Right ventricle myocardium superior (tissue), 1 donor: ENCODE data around the gene P2RY12. TPM values are rescaled to one million over a fixed set of nuclear protein-coding genes. Genes with fewer than 3 reads are reported as not detected.

ENCODE experiments used
- ATAC-seq: fragments of 200-7000 bp; cut with Tn5 transposase; one replicate; pipeline ENCODE4 v1.9.1; 2020; ENCODE audit warnings: mild to moderate bottlenecking; ENCODE audit not compliant: poor library complexity
- DNase-seq: peaks from one replicate; pipeline ENCODE4 v3.0.0-alpha.2; 2020
- intact Hi-C: fragments of 100-400 bp; cut with DNase I; formaldehyde crosslinking; loops from one replicate; pipeline ENCODE4 v1.11.2; 2022
- long read RNA-seq: library from polyadenylated mRNA; unstranded; transcript quantifications from one replicate; pipeline ENCODE4 v2.0.0, GENCODE V29; 2021
- total RNA-seq: library from RNA; stranded (reverse); fragmentation: NEBNext Ultra II Directional; extraction: Animal tissue kit (Norgen Biotek cat#: 25700); gene quantifications from one replicate; pipeline ENCODE4 v1.2.1, GENCODE V29; 2021
- donor health status: DM: no; HTN: yes; CAD: no; lungs with severe emphysema.

Gene P2RY12
- total RNA-seq: 0.94 TPM
- long read RNA-seq: 0 reads

DNA sequence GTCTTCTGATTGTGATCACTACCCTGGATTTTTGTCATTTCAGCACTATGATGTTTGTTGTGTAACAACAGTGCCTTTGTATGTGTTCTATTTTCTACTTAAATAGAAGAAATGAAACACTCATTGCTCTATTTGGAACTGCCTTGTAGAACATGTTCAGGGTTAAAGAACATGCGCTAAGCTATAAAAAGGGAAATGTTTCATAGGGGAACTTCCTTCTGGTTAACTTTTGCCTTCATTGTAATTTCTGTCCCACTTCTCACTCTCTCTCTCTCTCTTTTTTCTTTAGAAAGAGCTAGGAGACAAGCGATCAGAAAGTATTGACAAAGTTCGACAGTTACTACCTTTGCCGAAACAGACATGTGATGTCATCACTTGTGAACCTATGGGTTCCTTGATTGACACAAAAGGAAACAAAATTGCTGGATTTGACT lies at the start of gene P2RY12:
Gene P2RY12 (minus strand): TSS at position 13 of the 434 bp plus-strand sequence. CDS start 45,908 bp downstream, outside the sequence.
- ATAC-seq: peak; percentile 80

DNA sequence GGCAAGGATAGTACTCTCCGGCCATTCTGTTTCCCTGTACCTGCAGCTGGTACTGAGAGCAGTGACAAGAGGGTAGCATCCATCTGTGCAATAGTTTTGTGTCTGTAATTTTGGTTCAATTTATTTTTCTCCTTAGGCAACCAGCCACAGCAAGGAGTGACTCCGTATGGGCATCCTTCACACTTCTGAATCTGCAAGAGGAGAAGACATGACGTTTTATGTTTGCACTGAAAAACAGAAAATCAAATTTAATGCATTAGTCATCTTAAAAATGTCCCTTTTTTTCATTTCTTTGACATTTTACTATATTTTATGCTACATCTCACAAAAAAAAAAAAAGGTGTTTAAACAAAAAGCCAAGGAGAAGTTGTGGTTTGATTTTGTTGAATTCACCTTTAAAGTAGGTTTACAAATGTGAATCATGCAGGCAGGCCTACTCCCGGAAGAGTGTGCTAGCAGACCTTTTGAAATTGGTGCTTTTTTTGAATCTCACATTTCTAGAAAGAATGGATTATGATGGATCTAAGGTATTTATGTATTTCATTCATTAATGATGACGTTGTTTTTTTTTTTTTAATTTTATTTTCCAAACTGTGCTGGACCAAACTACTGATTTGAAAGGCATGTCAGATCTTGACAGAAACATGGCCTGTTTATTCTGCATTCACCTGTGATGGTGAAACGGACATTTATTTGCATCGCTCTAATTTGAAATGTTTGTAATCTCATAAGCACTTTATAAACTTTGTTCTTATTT lies 48.2 kb upstream of the P2RY12 start:
- intact Hi-C loops: loop anchor here (10.0 kb wide), 1 partner anchor 482 kb away; no protein-coding TSS in a partner anchor
- ATAC-seq (no peak), DNase-seq (no peak)

More for the DNA sequence above, at the start of gene P2RY12:
- no peak for DNase-seq
- intact Hi-C loops: no loop called here

DNA sequence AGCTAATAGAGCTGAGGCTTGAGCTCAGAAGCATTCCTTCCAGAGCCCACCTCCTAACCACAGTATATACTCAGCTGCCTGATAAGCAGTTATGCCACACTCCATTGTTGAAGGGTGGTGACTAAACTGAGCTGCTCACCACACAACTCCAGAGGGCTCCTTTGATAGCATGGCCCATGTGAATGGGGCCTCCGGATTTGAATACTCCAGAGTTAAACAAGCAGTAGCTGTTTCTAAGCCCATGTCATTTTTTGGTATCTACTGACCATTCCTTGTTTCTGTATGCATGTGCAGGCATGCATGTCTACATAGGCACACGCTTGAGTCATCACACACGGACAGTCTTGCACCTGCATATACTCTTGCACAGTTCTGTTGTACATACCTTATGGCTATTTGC lies 47.4 kb upstream of the P2RY12 start:
- DNase-seq: no peak
- no peak for ATAC-seq
- intact Hi-C loops: loop anchor here (10.0 kb wide), 1 partner anchor 483 kb away; no protein-coding TSS in a partner anchor

DNA sequence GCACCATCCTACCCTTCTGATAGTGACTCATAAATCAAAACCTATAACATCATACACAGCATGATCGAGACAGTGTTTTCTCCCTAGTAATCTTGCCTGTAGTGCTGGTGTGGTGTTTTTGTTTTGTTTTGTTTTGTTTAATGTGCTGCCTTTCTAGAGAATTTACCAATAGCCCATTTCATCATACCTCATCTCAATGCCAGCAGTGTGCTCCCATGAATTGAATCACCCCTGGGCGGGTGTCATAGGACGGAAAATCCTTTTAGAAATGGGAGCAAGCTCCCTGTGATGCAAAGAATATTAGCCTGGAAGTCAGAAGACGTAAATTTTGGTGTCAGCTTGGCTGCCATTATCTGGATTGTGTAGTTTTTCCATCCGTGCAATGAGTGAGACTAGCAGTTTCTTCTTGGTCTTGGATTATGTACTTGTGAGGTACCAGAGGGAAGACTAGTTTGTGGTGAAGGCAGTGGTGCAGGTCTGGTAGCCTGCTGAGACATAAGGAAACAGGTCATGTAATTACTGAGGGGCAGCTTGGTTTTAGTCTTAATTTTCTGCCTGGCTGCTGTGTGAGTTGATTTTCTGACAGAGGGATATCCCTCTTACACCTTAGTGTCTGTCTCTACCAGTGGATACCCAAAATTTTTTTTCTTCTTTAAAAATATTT lies 46.4 kb upstream of the P2RY12 start:
- intact Hi-C loops: loop anchor here (10.0 kb wide), 1 partner anchor 484 kb away; no protein-coding TSS in a partner anchor
- DNase-seq: no peak
- no peak for ATAC-seq

DNA sequence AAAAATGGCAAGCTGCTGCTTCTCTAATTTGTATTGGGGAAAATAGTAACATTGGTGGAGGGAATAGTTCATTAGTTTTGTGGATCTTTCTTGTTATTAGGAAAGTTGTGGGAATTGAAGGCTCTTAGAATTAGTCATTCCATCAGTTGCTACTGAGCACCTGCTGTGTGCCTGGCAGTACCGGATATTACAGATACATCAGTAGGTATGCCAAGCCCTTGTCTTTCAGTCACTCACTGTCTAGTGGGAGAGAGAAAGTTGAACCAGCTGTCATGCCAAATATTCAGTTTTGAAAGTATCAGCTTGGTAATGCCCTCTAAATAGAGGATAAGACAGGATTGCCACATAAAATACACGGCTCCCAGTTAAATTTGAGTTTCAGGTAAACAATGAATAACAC lies 43.8 kb upstream of the P2RY12 start:
- intact Hi-C loops: no loop called here
- DNase-seq (no peak), ATAC-seq (no peak)

DNA sequence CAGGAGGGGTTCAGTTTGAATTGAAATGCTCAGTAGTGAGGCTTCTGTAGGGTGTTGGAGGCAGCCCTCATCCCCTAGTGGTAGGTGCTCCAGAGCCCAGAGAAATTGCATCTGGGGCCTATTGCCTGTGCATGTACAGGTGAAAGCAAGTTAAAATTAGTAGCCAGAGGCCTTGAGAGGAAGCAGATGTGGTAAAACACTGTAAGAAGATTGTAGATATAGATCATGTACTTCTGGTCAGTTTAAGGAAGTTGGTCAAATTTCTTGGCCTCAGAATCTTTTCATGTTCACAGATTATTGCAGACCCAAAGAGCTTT lies 41.7 kb upstream of the P2RY12 start:
- intact Hi-C loops: no loop called here
- no peak for ATAC-seq
- no peak for DNase-seq

DNA sequence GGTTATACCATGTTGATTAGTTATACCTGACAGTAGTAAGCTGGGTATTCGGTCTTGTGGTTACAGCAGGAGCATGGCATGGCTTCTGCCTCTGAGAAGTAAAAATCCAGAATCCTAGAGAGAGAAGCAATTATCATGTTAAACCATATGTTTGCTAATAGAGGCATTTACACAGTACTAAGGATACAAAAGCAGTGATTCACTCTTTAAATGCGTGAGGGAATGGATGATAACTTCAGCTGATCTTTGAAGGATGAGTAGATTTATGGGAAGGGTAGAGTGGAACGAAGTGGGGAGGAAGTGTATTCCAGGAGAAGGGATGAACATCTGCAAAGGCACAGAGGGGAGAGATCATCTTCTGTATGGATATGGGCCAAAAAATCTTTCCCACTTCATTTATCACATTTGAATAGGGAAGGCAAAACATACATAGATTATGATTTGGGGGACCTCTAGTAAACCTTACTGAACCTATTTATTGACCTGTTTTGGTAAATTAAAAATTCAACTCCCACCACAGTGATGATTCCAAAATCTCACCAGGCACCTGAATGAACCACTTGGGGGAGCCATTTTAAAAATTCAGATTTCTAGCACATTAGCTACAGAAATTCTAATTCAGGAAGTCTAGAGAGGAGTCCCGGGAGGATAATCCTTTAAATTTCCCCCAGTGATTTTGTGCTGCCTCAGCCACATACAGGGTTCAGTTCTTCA lies 41.2 kb upstream of the P2RY12 start:
- intact Hi-C loops: no loop called here
- no peak for DNase-seq
- no peak for ATAC-seq

DNA sequence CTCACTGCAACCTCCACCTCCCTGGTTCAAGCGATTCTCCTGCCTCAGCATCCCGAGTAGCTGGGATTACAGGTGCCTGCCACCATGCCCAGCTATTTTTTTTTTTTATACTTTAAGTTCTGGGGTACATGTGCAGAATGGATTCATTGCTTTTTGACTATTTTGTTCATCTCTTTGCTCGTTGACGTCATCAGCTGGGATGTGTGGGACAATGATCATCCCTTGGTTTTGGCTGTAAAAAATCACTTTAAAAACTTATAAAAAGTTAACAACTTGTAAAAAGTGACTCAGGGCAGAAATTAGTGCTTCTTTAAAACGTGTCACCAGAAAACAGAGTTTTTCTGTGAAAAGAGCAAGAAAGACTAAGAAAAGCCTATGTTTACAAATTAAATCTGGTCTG lies 38.5 kb upstream of the P2RY12 start:
- DNase-seq (no peak), ATAC-seq (no peak)
- intact Hi-C loops: no loop called here

DNA sequence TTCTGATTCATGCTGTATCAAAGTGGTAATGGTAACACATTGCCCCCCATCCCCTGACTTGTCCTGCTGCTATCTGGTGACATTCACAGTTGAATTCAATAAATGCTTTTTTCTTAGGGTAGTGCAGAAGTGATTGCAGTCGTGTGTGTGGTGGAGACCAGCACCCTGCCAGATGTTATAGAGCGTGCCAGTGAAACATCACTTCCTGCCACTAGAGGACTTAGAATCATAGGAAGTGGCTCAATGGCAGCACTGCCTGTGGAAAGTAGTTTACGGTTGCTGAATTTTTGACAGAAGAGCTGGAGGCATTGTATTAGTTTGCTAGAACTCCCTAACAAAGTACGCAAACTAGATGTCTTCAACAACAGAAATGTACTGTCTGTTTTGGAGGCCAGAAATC lies 37.4 kb upstream of the P2RY12 start:
- ATAC-seq: no peak

DNA sequence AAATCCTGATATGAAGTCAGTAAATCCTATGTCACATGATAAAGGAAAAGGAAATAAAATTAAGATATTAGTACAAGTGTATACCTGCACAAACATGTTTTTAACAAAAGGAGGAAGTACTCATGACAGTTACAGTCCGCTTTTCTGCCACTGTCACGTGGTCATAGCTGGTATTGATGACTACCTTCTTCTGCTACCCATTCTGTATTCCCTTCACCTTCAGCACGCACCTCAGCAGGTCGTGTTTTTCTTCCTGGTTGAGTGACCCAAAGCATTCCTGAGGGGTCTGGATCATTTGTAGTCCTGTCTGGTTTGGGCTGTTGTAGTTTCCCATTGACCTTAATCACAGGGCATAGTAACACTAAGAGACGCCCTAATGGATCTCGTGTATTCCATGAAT lies 35.3 kb upstream of the P2RY12 start:
- no peak for DNase-seq
- intact Hi-C loops: no loop called here
- ATAC-seq: no peak

More for the DNA sequence above, 37.4 kb upstream of the P2RY12 start:
- no peak for DNase-seq
- intact Hi-C loops: no loop called here

DNA sequence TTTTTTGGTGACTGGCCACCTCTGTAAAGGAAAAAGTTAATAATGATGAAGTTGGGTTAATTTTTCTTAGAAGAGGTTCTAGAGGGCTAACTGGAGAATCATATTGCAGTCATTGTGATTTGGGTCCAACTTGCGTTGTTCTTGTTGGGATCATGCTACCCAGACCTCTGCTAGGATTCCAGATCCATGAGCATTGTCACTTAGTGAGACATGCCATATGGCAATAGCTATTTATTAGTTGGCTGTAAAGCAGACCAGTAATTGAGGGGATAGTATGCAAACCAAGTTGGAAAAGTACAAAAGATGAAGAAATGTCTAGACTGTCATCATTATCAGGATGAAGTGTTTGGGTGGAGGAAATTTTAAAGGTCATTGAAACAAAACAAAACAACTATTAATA lies 30.7 kb upstream of the P2RY12 start:
- no peak for DNase-seq
- no peak for ATAC-seq
- intact Hi-C loops: no loop called here

DNA sequence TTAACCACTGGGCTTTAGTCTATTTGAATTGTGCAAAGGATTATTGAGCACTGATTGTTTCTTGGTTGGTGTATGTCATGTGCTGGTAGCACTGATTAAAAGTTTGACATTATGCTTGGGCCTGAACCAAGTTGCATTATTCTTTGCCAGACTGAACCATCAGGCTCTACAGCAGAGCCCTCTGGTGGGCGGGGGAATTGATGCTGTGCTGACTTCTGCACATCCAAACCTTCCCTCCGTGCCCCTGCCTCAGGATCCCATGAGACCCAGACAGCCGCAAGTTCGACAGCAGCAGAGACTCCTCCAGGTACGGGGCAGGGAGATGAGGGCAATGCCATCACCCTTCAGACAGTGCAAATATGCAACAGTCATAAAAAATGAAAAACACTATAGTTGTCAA lies 28.4 kb upstream of the P2RY12 start:
- no peak for DNase-seq
- no peak for ATAC-seq
- intact Hi-C loops: no loop called here

DNA sequence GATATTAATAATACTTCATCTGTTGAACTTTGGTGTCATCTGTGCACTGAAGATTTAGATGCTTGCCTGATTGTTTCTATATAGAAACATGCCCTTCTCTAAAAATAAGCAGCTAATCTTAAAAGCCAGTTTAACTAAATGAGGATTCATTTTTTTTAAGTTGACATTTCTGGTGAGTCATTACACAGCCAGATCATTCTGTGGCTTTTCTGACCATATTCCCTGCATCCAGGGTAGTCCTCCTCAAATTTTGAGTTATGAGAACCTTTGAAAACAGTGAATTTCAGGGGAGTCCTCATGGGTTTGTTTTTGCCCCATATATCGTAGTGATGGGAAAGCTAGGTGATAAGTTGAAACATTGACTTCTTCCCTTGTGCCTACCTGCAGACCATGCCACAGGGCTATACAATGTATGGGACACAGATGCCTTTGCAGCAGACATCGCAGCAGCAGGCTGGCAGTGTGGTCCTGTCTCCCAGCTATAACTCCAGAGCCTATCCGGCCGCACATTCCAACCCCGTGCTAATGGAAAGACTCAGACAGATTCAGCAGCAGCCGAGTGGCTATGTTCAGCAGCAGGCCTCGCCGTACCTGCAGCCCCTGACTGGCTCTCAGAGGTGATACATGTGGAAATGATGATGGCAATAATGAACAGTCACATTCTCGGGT lies 26.5 kb upstream of the P2RY12 start:
- no peak for DNase-seq
- ATAC-seq: no peak
- intact Hi-C loops: no loop called here

DNA sequence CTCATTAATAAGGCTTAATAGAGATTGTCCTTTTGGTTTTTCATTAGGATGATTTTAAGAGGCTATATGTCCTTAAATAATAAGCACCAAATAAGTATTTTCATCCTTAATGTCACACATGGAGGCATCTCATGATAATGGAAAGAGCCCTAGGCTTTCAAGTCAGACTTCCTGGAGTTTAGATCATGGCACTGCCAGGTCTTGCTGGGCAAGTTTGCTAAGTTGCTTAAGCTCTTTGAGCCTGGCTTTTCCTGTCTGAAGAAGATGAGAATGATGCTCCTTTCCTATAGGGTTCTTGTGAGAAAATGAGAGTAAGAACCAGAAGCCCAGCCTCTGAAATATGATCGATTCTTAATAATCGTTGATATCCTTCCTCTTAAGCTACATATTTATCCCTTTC lies 23.4 kb upstream of the P2RY12 start:
- intact Hi-C loops: no loop called here
- DNase-seq: no peak
- no peak for ATAC-seq

DNA sequence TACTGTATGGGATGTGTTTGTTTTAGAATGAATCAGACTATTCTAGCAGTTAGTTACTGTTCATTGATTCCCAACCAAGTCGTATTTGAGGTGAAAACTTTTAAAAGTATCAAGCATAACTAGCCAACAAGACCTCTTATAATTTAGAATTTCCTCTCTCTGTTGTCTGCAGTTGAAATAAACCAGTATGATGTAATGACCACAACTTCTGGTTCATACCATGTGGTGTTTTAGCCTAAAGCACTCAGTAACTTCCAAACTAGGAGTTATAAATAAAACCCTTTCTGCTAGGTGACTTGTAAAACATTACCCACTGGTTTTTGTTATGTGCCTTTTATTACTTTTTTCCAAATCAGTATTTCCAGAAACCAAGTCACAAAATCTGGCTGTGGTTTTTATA lies 19.8 kb upstream of the P2RY12 start:
- intact Hi-C loops: no loop called here
- DNase-seq (no peak), ATAC-seq (no peak)

DNA sequence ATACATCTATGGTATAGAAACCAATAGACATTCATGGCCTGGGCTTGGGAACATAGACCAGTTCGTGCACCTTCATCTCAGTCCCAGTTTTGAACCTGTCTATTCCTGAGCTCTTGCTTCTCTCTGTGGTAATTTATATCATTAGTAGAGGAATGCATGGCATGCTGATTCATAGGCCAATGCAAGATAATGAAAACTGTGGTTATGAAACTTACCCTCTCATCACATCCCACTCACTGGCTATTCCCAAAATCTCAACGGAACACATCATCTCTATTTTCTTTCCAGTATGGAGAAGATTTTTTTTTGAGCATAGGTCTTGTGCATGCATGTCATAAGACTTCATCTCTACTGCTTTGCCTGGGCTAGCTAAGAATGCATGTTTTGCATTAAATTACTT lies 18.7 kb upstream of the P2RY12 start:
- intact Hi-C loops: no loop called here
- DNase-seq (no peak), ATAC-seq (no peak)

DNA sequence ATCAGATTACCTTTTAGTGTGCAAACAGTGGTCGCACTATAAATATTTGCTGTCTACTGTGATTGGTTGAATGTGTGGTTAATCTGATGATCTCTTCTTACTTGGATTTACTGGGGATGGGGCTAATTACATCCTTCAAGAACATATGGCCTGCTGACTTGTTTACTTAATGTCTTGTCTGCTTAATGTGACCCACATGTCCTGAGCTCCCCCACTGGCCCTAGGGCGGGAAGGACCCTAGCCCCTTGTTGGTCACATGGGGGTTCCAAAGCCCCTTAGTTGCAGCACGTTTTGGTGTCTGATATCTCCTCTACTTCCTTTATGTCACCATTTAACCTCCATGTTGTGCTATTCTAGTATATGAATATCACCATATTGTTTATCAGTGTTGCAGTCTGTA lies 17.8 kb upstream of the P2RY12 start:
- ATAC-seq: no peak

DNA sequence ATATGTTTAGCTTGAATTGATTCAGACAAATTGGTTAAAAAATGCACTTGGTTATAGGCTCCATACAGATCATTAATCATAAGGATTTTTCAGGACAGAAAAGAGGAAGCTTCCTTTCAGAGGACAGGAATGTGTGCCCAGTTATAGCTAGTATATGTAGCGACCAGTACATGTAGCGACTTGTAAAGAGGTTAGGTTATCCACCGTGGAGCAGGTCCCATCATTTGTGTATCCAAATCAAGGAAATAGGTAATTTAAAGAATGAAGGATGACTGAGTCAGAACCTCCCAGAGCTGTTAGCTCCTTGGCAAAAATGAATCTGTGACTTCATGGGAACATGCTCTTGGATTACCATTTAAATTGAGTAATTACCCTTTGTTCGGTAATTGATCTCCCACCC lies 15.8 kb upstream of the P2RY12 start:
- intact Hi-C loops: no loop called here
- DNase-seq (no peak), ATAC-seq (no peak)

More for the DNA sequence above, 17.8 kb upstream of the P2RY12 start:
- intact Hi-C loops: no loop called here
- no peak for DNase-seq

DNA sequence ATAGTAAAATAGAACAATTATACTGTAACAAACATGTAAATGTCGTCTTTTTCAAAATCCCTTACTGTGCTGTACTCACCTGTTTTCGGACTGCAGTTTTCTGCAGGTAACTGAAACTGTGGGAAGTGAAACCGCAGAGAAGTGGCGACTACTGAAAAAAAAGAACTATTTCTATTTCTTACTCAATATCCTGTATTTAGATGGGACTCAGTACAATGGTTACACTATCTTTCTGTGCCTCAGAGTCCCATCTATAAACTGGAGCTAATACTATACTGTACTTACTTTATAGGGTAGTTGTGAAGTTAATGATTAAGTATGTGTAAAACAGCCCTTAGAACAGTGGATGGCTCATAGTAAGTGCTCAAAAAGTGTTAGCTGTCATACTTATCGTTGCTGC lies 14.3 kb upstream of the P2RY12 start:
- intact Hi-C loops: no loop called here
- ATAC-seq: no peak
- no peak for DNase-seq
